ENCODE results near the gene TREML4.

GRCh38 chr6:41187924-41188886 is 39.9 kb upstream of the TREML4 start:
- no peak for TF ChIP-seq CTCF (IDR thresholded peaks at IDR 0.05 in 8 of 11, conservative IDR thresholded peaks at IDR 0.05 in 3 of 11)
- no peak for TF ChIP-seq POLR2A (IDR thresholded peaks at IDR 0.05)
